KMS-11 (cell line): ENCODE results near the gene MTUS2.

Source experiments
- H2AFZ ChIP-seq: fragments of 200-600 bp; sonication (generic); 2 replicates; pipeline ENCODE4 v1.6.1; 2016; ENCODE audit warnings: antibody characterized with exemption, mixed run types, low read depth
- H3K27ac ChIP-seq: fragments of 200-600 bp; sonication (generic); 2 replicates; pipeline ENCODE4 v1.6.1; 2016; ENCODE audit warnings: mild to moderate bottlenecking, mixed run types
- H3K27me3 ChIP-seq: fragments of 200-600 bp; sonication (generic); 2 replicates; pipeline ENCODE4 v1.6.1; 2017; ENCODE audit warnings: mild to moderate bottlenecking, low read depth, mixed run types, moderate library complexity; ENCODE audit not compliant: insufficient read depth
- H3K36me3 ChIP-seq: fragments of 200-600 bp; sonication (generic); 2 replicates; pipeline ENCODE4 v1.6.1; 2017; ENCODE audit warnings: mild to moderate bottlenecking, mixed run types; ENCODE audit not compliant: insufficient read depth
- H3K4me1 ChIP-seq: fragments of 200-600 bp; sonication (generic); 2 replicates; pipeline ENCODE4 v1.6.1; 2016; ENCODE audit warnings: mild to moderate bottlenecking, low read depth, mixed run types; ENCODE audit not compliant: poor library complexity, severe bottlenecking
- H3K4me2 ChIP-seq: fragments of 200-600 bp; sonication (generic); 2 replicates; pipeline ENCODE4 v1.7.0; 2016; ENCODE audit warnings: mild to moderate bottlenecking, mixed run types
- H3K4me3 ChIP-seq: fragments of 200-600 bp; sonication (generic); IDR thresholded peaks from 2 replicates; pipeline ENCODE4 v1.6.1; 2017; ENCODE audit warnings: low read depth, low read length, mixed read lengths; ENCODE audit not compliant: insufficient read depth
- H3K79me2 ChIP-seq: fragments of 200-600 bp; sonication (generic); 2 replicates; pipeline ENCODE4 v1.6.1; 2016; ENCODE audit warnings: low read depth, mixed run types; ENCODE audit not compliant: insufficient read depth
- H3K9ac ChIP-seq: fragments of 200-600 bp; sonication (generic); 2 replicates; pipeline ENCODE4 v1.6.1; 2016; ENCODE audit warnings: mild to moderate bottlenecking, mixed run types
- H4K20me1 ChIP-seq: fragments of 200-600 bp; sonication (generic); 2 replicates; pipeline ENCODE4 v1.6.1; 2016; ENCODE audit warnings: mild to moderate bottlenecking, mixed run types; ENCODE audit not compliant: insufficient read depth
- TF ChIP-seq, protein P1 (sequence below): fragments of 200-600 bp; sonication (generic); conservative IDR thresholded peaks from 2 replicates; pipeline ENCODE4 v1.6.1; 2017; ENCODE audit warnings: low read depth, mild to moderate bottlenecking, antibody characterized with exemption, low read length, moderate library complexity, mixed read lengths

MTUS2 gene

GRCh38 chr13:29537736-29538651 lies 717.9 kb downstream of the MTUS2 start:
- H3K36me3 ChIP-seq, result no peaks in the 10 kb centered on the region
- H3K79me2 ChIP-seq, result peaks cover 4% of the 10 kb centered on the region; the same call in 1 of the 2 replicates

DNA sequence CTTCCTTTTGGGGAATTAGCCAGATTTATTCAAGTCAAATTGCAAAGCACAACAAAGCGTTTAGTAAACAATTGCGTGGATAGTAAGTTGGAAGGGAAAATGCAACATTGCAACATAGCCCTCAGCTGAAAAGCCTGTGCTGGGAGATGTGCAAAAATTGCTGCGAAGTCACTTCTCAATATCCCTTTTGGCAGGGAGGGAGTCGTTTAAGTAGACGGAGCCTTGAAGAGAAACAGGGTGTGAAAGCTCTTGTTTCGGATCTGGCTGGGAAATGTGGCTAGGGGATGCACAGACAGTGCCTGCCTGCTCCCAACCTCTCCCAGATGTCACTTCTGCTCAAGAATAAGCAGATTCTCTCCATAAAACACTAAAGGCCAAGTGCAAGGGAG lies 718.5 kb downstream of the MTUS2 start:
- Histone ChIP-seq H3K27me3 (no peaks in the 10 kb centered on the region), H3K79me2 (peaks cover 7% of the 10 kb centered on the region; the same call in 1 of the 2 replicates), H2AFZ (no peak overlapping the region), H3K4me1 (no peaks in the 10 kb centered on the region), H4K20me1 (no peaks in the 10 kb centered on the region), H3K4me2 (no peak overlapping the region), H3K4me3 (no peak overlapping the region), H3K27ac (no peak overlapping the region), H3K9ac (no peak overlapping the region), H3K36me3 (no peaks in the 10 kb centered on the region)
- TF ChIP-seq, protein P1, sequence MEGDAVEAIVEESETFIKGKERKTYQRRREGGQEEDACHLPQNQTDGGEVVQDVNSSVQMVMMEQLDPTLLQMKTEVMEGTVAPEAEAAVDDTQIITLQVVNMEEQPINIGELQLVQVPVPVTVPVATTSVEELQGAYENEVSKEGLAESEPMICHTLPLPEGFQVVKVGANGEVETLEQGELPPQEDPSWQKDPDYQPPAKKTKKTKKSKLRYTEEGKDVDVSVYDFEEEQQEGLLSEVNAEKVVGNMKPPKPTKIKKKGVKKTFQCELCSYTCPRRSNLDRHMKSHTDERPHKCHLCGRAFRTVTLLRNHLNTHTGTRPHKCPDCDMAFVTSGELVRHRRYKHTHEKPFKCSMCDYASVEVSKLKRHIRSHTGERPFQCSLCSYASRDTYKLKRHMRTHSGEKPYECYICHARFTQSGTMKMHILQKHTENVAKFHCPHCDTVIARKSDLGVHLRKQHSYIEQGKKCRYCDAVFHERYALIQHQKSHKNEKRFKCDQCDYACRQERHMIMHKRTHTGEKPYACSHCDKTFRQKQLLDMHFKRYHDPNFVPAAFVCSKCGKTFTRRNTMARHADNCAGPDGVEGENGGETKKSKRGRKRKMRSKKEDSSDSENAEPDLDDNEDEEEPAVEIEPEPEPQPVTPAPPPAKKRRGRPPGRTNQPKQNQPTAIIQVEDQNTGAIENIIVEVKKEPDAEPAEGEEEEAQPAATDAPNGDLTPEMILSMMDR, result no peak

More at GRCh38 chr13:29537736-29538651, 717.9 kb downstream of the MTUS2 start:
- no peak overlapping the region for H3K4me2 ChIP-seq
- no peaks in the 10 kb centered on the region for H3K27me3 ChIP-seq
- H3K27ac ChIP-seq, result no peak overlapping the region
- no peak overlapping the region for H3K4me3 ChIP-seq
- TF ChIP-seq, protein P1, result no peak
- no peaks in the 10 kb centered on the region for H4K20me1 ChIP-seq
- no peaks in the 10 kb centered on the region for H3K4me1 ChIP-seq
- no peak overlapping the region for H2AFZ ChIP-seq
- no peak overlapping the region for H3K9ac ChIP-seq

DNA sequence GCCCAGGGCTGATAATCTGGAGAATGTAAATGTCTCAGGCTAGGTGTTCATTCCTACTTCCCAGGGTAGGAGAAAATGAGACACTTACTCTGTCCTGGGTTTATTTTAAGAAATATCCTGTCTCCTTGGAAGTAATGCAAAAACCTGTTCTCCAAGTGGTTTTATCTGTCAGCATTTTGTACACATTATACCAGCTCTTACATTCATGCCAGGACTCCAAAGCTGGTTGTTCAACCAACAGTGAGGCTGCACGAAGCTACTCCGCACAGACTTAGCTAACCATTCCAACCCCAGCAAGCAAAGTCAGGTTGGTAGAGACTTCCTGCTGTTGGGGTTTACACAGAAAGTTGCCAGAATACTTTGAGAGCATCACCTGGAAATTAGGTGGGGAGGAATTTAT lies 719.7 kb downstream of the MTUS2 start:
- no peak overlapping the region for H3K4me2 ChIP-seq
- no peaks in the 10 kb centered on the region for H4K20me1 ChIP-seq
- no peaks in the 10 kb centered on the region for H3K4me1 ChIP-seq

GRCh38 chr13:29540334-29540733 lies 720.2 kb downstream of the MTUS2 start:
- Histone ChIP-seq H4K20me1 (no peaks in the 10 kb centered on the region), H3K79me2 (peaks cover 7% of the 10 kb centered on the region; the same call in 1 of the 2 replicates)

More for the DNA sequence above, 719.7 kb downstream of the MTUS2 start:
- Histone ChIP-seq H3K9ac (no peak overlapping the region), H3K4me3 (no peak overlapping the region), H3K27ac (no peak overlapping the region), H3K79me2 (peaks cover 7% of the 10 kb centered on the region; the same call in 1 of the 2 replicates), H2AFZ (no peak overlapping the region), H3K27me3 (no peaks in the 10 kb centered on the region), H3K36me3 (no peaks in the 10 kb centered on the region)
- TF ChIP-seq, protein P1, result no peak

More at GRCh38 chr13:29540334-29540733, 720.2 kb downstream of the MTUS2 start:
- no peaks in the 10 kb centered on the region for H3K36me3 ChIP-seq
- no peak overlapping the region for H3K27ac ChIP-seq
- H3K4me3 ChIP-seq, result no peak overlapping the region
- no peak overlapping the region for H2AFZ ChIP-seq
- TF ChIP-seq, protein P1, result no peak
- no peak overlapping the region for H3K9ac ChIP-seq
- no peak overlapping the region for H3K4me2 ChIP-seq
- no peaks in the 10 kb centered on the region for H3K27me3 ChIP-seq
- no peaks in the 10 kb centered on the region for H3K4me1 ChIP-seq
